Choroid plexus epithelial cell (primary cell): ENCODE measurements around the gene SALL2.

Experiments
- DNase-seq: peaks from one replicate; pipeline ENCODE4 v3.0.0-alpha.2; 2010; ENCODE audit warnings: low read depth
- H3K4me3 ChIP-seq: 2 replicates; pipeline ENCODE4 v1.5.1; 2011; ENCODE audit warnings: low read depth, mild to moderate bottlenecking, control low read depth, low read length, moderate library complexity
- TF ChIP-seq, protein P1 (sequence below): conservative IDR thresholded peaks from 2 replicates; pipeline ENCODE4 v1.5.1; 2011; ENCODE audit warnings: low read depth, mild to moderate bottlenecking, control low read depth, inconsistent platforms, low read length, moderate library complexity

SALL2 gene

DNA sequence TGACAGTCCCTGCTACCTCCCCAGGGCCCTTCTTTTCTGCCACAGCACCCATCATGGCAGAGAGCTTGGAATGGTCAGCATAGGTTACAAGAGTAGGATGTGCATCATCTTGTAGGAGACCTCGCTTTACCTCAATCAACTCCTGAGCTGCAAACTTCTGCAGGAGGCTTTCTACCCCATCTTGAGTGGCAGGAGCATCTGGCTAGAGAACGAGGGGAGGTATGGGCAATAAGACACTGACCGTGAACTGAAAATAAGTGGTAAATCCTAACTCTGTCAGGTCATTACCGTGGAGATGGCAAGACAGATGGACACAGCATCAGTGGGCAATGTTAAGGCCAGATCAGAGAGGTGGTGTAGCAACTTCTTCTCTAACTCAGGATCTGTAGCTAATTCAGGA, 22.8 kb downstream of the SALL2 start:
- DNase-seq = no peak
- TF ChIP-seq, protein P1, sequence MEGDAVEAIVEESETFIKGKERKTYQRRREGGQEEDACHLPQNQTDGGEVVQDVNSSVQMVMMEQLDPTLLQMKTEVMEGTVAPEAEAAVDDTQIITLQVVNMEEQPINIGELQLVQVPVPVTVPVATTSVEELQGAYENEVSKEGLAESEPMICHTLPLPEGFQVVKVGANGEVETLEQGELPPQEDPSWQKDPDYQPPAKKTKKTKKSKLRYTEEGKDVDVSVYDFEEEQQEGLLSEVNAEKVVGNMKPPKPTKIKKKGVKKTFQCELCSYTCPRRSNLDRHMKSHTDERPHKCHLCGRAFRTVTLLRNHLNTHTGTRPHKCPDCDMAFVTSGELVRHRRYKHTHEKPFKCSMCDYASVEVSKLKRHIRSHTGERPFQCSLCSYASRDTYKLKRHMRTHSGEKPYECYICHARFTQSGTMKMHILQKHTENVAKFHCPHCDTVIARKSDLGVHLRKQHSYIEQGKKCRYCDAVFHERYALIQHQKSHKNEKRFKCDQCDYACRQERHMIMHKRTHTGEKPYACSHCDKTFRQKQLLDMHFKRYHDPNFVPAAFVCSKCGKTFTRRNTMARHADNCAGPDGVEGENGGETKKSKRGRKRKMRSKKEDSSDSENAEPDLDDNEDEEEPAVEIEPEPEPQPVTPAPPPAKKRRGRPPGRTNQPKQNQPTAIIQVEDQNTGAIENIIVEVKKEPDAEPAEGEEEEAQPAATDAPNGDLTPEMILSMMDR = no peak
- H3K4me3 ChIP-seq = no peak overlapping the region

DNA sequence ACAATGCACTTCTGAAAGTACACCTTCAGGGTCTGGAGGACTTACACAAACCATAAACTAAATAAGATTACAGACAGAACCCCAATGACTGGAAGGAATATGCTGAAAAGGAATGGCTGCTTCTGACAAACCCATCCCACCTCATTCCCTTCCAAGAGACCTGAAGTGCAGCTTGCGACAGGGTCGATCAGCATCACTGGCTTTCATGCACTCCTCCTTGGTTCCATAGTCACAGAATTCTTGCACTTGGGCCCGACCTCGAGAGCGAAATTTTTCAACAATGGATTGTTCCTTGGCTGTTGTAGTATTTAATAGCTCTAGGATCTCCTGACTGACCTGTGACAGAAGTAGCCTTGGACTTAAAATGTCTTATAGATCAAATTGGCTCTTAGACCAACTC, 24.6 kb downstream of the SALL2 start:
- H3K4me3 ChIP-seq = no peak overlapping the region
- DNase-seq = no peak
- TF ChIP-seq, protein P1 = no peak

DNA sequence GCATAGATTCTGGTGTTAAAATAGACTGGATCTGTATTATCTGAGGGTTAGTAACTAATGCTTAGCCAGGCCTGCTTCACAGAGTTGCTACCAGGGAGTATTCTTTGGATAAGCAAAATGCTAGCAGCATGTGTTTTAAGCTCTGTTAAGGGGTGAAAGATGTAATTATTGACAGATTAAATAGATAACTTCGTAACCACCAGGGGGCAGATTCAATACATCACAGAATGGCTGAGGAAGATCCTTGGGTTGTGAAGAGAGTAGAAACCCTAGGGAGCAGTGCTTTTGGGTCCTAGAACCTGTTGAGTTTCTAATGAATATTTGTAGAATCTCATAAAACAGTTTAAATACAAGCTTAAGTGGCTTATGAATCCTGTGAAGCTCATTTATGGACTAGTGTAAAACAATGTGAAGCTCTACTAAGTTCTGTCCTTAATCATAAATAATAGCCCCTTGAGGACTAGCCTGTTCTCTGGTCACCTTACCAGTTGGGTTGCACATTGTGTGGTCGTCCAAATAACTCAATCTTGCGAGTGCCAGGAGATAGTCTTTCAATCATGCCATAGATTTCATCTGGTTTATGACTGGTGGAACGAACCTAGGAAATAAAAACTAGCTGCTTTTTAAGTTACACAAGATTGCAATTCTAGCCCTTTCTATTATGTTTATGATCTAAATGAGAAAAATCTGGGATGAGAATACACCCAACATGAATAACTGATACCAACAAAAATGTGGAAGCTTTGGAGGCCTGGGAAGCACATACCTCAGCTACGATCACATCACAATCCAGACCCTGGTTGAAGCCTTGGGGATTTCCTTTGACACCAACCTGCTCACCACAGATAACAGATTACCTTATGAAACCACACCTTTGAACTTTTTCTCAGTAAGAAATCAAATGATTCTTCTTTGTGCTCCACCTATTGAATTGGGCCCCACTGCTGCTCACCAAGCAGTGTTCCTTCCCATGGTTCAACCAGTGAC, 27.3 kb downstream of the SALL2 start:
- TF ChIP-seq, protein P1 = peak; percentile 61
- H3K4me3 ChIP-seq = no peak overlapping the region
- DNase-seq = peak; percentile 82

- no peak overlapping the region for H3K4me3 ChIP-seq
- TF ChIP-seq, protein P1 = no peak
- peak; percentile 91 for DNase-seq
Measured at GRCh38 chr14:21496453-21496852, 29.7 kb downstream of the SALL2 start.

DNA sequence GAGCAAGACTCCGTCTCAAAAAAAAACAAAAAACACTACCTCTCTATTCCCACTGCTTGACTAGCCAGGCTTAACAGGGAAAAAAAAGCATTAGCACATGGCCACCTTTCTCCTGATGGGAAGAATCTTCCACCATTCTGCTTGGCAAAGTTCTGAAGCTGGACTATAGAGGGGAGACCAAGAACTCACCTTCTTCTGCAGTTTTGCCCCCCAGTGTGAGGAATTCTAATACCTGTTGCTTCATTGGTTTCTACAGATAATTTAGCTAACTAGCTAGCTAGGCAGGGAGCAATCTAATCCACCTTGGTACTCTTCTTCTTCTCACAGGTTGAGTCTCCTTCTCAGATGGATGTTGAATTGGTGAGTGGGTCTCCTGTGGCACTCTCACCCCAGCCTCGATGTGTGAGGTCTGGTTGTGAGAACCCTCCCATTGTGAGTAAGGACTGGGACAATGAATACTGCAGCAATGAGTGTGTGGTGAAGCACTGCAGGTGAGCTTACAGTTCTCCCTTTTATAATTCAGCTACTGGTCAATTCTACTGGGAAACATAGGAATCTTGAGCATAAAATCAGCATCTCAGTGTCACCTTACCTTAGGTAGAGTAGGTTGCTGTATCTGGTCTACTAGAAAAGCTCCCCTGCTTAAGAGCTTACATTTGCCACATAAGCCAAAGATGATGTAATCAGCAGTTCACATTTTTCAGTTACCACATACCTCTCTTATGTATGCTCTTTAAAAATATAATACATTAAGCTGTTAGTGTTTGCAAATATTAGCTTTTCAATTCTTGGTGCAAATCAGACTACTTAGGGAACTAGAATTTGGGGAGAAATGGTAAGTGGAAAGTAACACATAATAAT, 31.0 kb downstream of the SALL2 start:
- DNase-seq = peak; percentile 86
- TF ChIP-seq, protein P1 = no peak
- H3K4me3 ChIP-seq = no peak overlapping the region

DNA sequence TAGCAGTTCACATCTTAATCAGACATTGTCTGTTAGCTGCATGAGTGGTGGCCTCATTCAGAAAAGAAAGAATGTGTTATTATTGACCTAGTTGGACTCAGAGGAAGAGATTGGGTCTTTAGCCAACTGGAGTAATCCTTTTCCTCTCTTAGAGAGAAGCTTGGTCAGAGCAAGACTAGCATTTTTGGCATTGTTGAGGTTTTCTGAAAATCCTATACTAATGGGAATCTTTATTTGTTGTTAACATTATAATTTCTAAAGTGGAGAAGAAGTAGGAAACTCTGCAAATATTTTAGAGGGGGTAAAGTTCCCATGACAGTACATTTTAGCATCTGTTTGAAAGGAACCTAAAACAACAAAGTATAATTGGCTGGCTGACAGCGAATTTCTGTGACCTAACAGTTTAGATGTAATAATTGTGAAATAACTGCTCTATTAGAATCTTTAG, 39.5 kb downstream of the SALL2 start:
- TF ChIP-seq, protein P1 = no peak
- DNase-seq = peak; percentile 91
- H3K4me3 ChIP-seq = no peak overlapping the region
